NCI-H460 (cell line): ENCODE results near the gene CAV3. TPM values are rescaled to one million over a fixed set of nuclear protein-coding genes. Genes with fewer than 3 reads are reported as not detected.

ENCODE experiments used
- DNase-seq: peaks from one replicate; pipeline ENCODE4 v3.0.0-alpha.2; 2016; ENCODE audit warnings: low read depth; ENCODE audit errors: extremely low read depth
- total RNA-seq: library from RNA; depleted of rRNA; stranded (reverse); fragments of >200 nt; shearing (Covaris generic); gene quantifications from 2 replicates; pipeline ENCODE4 v1.2.3, GENCODE V29; 2014

CAV3 gene
- total RNA-seq, 1 experiment from 2014 or later, result not detected

- no peak for DNase-seq
These were observed 25.6 kb downstream of the CAV3 start for GRCh38 chr3:8759038-8759707.

- no peak for DNase-seq
These were observed 26.5 kb downstream of the CAV3 start for GRCh38 chr3:8760091-8760490.

GRCh38 chr3:8760506-8760905, 26.9 kb downstream of the CAV3 start:
- DNase-seq, result no peak

- DNase-seq, result no peak
These were observed 28.3 kb downstream of the CAV3 start for GRCh38 chr3:8761866-8762265.

GRCh38 chr3:8762607-8763377, 29.2 kb downstream of the CAV3 start:
- no peak for DNase-seq

- DNase-seq, result no peak
These were observed 30.9 kb downstream of the CAV3 start for GRCh38 chr3:8764528-8764927.

GRCh38 chr3:8765528-8765927, 31.9 kb downstream of the CAV3 start:
- DNase-seq, result no peak

- no peak for DNase-seq
These were observed 32.5 kb downstream of the CAV3 start for GRCh38 chr3:8766148-8766547.

- no peak for DNase-seq
These were observed 33.7 kb downstream of the CAV3 start for GRCh38 chr3:8767256-8767666.

- DNase-seq, result no peak
These were observed 34.2 kb downstream of the CAV3 start for GRCh38 chr3:8767667-8768363.

GRCh38 chr3:8768364-8769087, 34.9 kb downstream of the CAV3 start:
- no peak for DNase-seq

GRCh38 chr3:8769088-8769822, 35.7 kb downstream of the CAV3 start, which contains the start of gene OXTR:
OXTR (minus strand) TSS chr3:8769613; CDS start chr3:8768187, 1,426 bp downstream.
- DNase-seq, result peak; percentile 23

- no peak for DNase-seq
These were observed 40.4 kb downstream of the CAV3 start for GRCh38 chr3:8773941-8774542.

GRCh38 chr3:8775181-8775580, 41.6 kb downstream of the CAV3 start:
- no peak for DNase-seq

GRCh38 chr3:8775602-8776001, 42.0 kb downstream of the CAV3 start:
- no peak for DNase-seq

GRCh38 chr3:8776406-8776805, 42.8 kb downstream of the CAV3 start:
- DNase-seq, result no peak

GRCh38 chr3:8777201-8777977, 43.8 kb downstream of the CAV3 start:
- DNase-seq, result no peak

GRCh38 chr3:8777978-8778267, 44.3 kb downstream of the CAV3 start:
- no peak for DNase-seq

- no peak for DNase-seq
These were observed 44.9 kb downstream of the CAV3 start for GRCh38 chr3:8778475-8778874.
